CD14-positive monocyte (primary cell): ENCODE data around the gene KIRREL3. TPM values are rescaled to one million over a fixed set of nuclear protein-coding genes. Genes with fewer than 3 reads are reported as not detected.

ENCODE experiments used
- DNase-seq, 3 donors: peaks; one replicate each; pipeline ENCODE4 v3.0.0-alpha.2; 2011 to 2022
- H2AFZ ChIP-seq: 2 replicates; pipeline ENCODE4 v1.6.0; 2012; ENCODE audit warnings: mild to moderate bottlenecking, low read depth, low read length, inconsistent platforms; ENCODE audit not compliant: insufficient read depth, poor library complexity, severe bottlenecking
- H3K27ac ChIP-seq, 2 donors: 1 replicate in 1 of 2; 2 replicates in 1 of 2; pipeline ENCODE4 v1.5.1; 2012 to 2013; ENCODE audit warnings: low read length in 2 of 2, control low read depth in 1 of 2, inconsistent platforms in 1 of 2, low read depth in 1 of 2, mild to moderate bottlenecking in 1 of 2
- H3K27me3 ChIP-seq, 2 donors: one replicate each; pipeline versions ENCODE4 v1.6.0 to v1.6.1; 2011 to 2013; ENCODE audit warnings: low read length in 2 of 2; ENCODE audit not compliant: control insufficient read depth in 2 of 2, insufficient read depth in 2 of 2
- H3K36me3 ChIP-seq, 2 donors: replicated peaks in 1 of 2; 1 replicate in 1 of 2; 2 replicates in 1 of 2; pipeline versions ENCODE4 v1.5.1 to v1.6.1; 2012 to 2013; ENCODE audit warnings: low read length in 2 of 2, control low read depth in 1 of 2, inconsistent platforms in 1 of 2, mild to moderate bottlenecking in 1 of 2; ENCODE audit not compliant: insufficient read depth in 2 of 2, control insufficient read depth in 1 of 2
- H3K4me1 ChIP-seq, 2 donors: 1 replicate in 1 of 2; 2 replicates in 1 of 2; pipeline versions ENCODE4 v1.5.1 to v1.6.1; 2012 to 2013; ENCODE audit warnings: low read length in 2 of 2, control low read depth in 1 of 2, inconsistent platforms in 1 of 2, mild to moderate bottlenecking in 1 of 2, moderate library complexity in 1 of 2; ENCODE audit not compliant: insufficient read depth in 2 of 2, control insufficient read depth in 1 of 2
- H3K4me2 ChIP-seq: replicated peaks from 2 replicates; pipeline ENCODE3; 2012; ENCODE audit warnings: low read length, moderate library complexity, mild to moderate bottlenecking; ENCODE audit not compliant: poor library complexity, severe bottlenecking; ENCODE audit errors: extremely low read depth
- H3K4me3 ChIP-seq, 3 experiments: fragments of 200-600 bp in 1 of 3; sonication (generic) in 1 of 3; replicated peaks in 1 of 3; 1 replicate in 2 of 3; 2 replicates in 1 of 3; pipeline ENCODE4 v1.5.1; 2011 to 2013; ENCODE audit warnings: low read length in 3 of 3, mild to moderate bottlenecking in 3 of 3, control low read depth in 2 of 3, low read depth in 2 of 3, inconsistent platforms in 1 of 3, moderate library complexity in 1 of 3
- H3K79me2 ChIP-seq: 2 replicates; pipeline ENCODE4 v1.6.0; 2012; ENCODE audit warnings: mild to moderate bottlenecking, control low read depth, inconsistent platforms, low read length, moderate library complexity; ENCODE audit not compliant: insufficient read depth
- H3K9ac ChIP-seq: 2 replicates; pipeline ENCODE4 v1.6.0; 2017; ENCODE audit warnings: low read length, mild to moderate bottlenecking; ENCODE audit not compliant: insufficient read depth, poor library complexity, severe bottlenecking
- H3K9me3 ChIP-seq, 2 donors: replicated peaks in 1 of 2; 1 replicate in 1 of 2; 2 replicates in 1 of 2; pipeline versions ENCODE4 v1.5.1 to v1.6.1; 2012 to 2013; ENCODE audit warnings: low read length in 2 of 2, control low read depth in 1 of 2; ENCODE audit not compliant: control insufficient read depth in 1 of 2, insufficient read depth in 1 of 2
- H4K20me1 ChIP-seq: 2 replicates; pipeline ENCODE4 v1.6.0; 2012; ENCODE audit warnings: mild to moderate bottlenecking, low read length, control low read depth, moderate library complexity; ENCODE audit not compliant: insufficient read depth
- H3K27ac Mint-ChIP-seq, 7 donors: one replicate each; pipeline ENCODE4 v1.8.0; 2020; ENCODE audit warnings: mild to moderate bottlenecking in 7 of 7, mixed read lengths in 7 of 7, moderate library complexity in 6 of 7, inconsistent platforms in 2 of 7
- H3K27me3 Mint-ChIP-seq, 3 donors: one replicate each; pipeline ENCODE4 v1.8.0; 2021 to 2022; ENCODE audit warnings: low read depth in 3 of 3, mild to moderate bottlenecking in 3 of 3, mixed read lengths in 3 of 3, moderate library complexity in 3 of 3, inconsistent platforms in 1 of 3
- H3K36me3 Mint-ChIP-seq, 2 donors: one replicate each; pipeline ENCODE4 v1.8.0; 2020; ENCODE audit warnings: mixed read lengths in 2 of 2, inconsistent platforms in 1 of 2, mild to moderate bottlenecking in 1 of 2
- H3K4me1 Mint-ChIP-seq: one replicate; pipeline ENCODE4 v1.8.0; 2020; ENCODE audit warnings: mild to moderate bottlenecking, mixed read lengths
- H3K4me3 Mint-ChIP-seq, 2 donors: one replicate each; pipeline ENCODE4 v1.8.0; 2020; ENCODE audit warnings: mild to moderate bottlenecking in 2 of 2, mixed read lengths in 2 of 2, moderate library complexity in 1 of 2
- H3K9me3 Mint-ChIP-seq, 7 donors: one replicate each; pipeline ENCODE4 v1.8.0; 2020 to 2022; ENCODE audit warnings: mixed read lengths in 7 of 7, mild to moderate bottlenecking in 6 of 7, moderate library complexity in 6 of 7, inconsistent platforms in 2 of 7
- WGBS: methylation state at CpG from one replicate; pipeline ENCODE4 v1.1.5; 2013; ENCODE audit warnings: missing lambda C conversion rate; ENCODE audit not compliant: insufficient coverage; 5-methylcytosine and 5-hydroxymethylcytosine counted together
- intact Hi-C, 2 donors: fragments of 100-400 bp; cut with micrococcal nuclease; formaldehyde crosslinking; loops; one replicate each; pipeline versions ENCODE4 v1.15.0 to v1.15.1; 2023
- polyA plus RNA-seq, 3 donors: library from polyadenylated mRNA; depleted of rRNA in 1 of 3; unstranded in 2 of 3; stranded (reverse) in 1 of 3; fragments of 300-500 nt in 2 of 3; fragments of >200 nt in 1 of 3; fragmentation: Illumina TruSeq in 2 of 3; gene quantifications; 1 replicate in 2 of 3; 2 replicates in 1 of 3; pipeline ENCODE4 v1.2.3, GENCODE V29; 2012 to 2021
- TF ChIP-seq, protein P1 (sequence below): fragments of 200-600 bp; IDR thresholded peaks from one replicate; pipeline ENCODE4 v1.8.0; 2022; ENCODE audit warnings: antibody characterized with exemption, mild to moderate bottlenecking

KIRREL3 gene
- polyA plus RNA-seq, 3 donors: not detected

DNA sequence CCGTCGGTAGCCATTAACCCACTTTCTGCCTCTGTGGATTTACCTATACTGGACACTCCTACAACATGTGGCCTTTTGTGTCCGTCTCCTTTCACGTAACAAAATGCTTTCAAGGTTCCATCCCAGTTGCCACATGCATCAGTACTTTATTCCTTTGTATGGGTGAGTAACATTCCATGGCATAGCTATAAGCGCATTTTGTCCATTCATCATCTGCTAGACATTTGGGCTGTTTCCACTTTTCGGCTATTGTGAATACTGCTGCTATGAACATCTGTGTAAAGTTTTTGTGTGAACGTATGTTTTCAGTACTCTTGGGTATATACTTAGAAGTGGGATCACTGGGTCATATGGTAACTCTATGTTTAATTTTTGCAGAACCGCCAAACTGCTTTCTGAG lies 387.9 kb downstream of the KIRREL3 start:
- no peaks in the 10 kb centered on the region for H4K20me1 ChIP-seq
- H3K27ac ChIP-seq: no peak overlapping the region
- intact Hi-C loops: no loop called here
- H3K4me2 ChIP-seq: no peak overlapping the region
- H3K9ac ChIP-seq: no peak overlapping the region
- Mint-ChIP-seq H3K9me3 (peaks cover 0 to 2% (median 0%) of the 10 kb centered on the region in 7 donors), H3K27ac (no peak overlapping the region), H3K36me3 (no peaks in the 10 kb centered on the region), H3K4me1 (no peaks in the 10 kb centered on the region), H3K27me3 (peaks cover 0 to 14% (median 9%) of the 10 kb centered on the region in 3 donors), H3K4me3 (no peak overlapping the region)
- no peak for DNase-seq
- TF ChIP-seq, protein P1, sequence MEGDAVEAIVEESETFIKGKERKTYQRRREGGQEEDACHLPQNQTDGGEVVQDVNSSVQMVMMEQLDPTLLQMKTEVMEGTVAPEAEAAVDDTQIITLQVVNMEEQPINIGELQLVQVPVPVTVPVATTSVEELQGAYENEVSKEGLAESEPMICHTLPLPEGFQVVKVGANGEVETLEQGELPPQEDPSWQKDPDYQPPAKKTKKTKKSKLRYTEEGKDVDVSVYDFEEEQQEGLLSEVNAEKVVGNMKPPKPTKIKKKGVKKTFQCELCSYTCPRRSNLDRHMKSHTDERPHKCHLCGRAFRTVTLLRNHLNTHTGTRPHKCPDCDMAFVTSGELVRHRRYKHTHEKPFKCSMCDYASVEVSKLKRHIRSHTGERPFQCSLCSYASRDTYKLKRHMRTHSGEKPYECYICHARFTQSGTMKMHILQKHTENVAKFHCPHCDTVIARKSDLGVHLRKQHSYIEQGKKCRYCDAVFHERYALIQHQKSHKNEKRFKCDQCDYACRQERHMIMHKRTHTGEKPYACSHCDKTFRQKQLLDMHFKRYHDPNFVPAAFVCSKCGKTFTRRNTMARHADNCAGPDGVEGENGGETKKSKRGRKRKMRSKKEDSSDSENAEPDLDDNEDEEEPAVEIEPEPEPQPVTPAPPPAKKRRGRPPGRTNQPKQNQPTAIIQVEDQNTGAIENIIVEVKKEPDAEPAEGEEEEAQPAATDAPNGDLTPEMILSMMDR: no peak
- H3K79me2 ChIP-seq: no peaks in the 10 kb centered on the region
- H3K27me3 ChIP-seq: no peaks in the 10 kb centered on the region
- H3K4me1 ChIP-seq: no peaks in the 10 kb centered on the region
- no peak overlapping the region for H2AFZ ChIP-seq
- 89% methylated on average over 5 of the region's 8 CpGs for WGBS
- H3K4me3 ChIP-seq: no peak overlapping the region
- H3K36me3 ChIP-seq: no peaks in the 10 kb centered on the region
- no peaks in the 10 kb centered on the region for H3K9me3 ChIP-seq

DNA sequence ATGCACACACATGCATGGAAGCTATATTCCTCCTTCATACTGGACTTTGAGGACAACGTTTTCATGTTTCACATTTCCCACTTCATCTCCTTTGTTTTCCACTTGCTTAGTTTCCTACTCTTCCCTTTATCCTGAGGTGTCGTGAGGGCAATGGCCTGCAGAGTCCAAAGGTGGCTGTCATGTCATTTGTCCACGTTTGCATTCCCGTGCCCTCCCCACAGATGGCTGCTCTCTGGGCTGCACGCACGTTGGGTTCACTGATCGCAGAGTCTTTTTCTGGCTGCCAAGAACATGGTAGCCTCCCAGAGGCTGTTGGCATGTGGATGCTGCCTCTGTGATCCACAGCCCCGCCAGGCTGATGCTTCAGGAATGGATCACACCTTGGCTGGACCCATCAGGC lies 389.1 kb downstream of the KIRREL3 start:
- WGBS: 85% methylated on average over 8 of the region's 8 CpGs
- H3K4me3 ChIP-seq: no peak overlapping the region
- Mint-ChIP-seq H3K4me1 (no peaks in the 10 kb centered on the region), H3K27me3 (peaks cover 3 to 14% (median 10%) of the 10 kb centered on the region in 3 donors), H3K27ac (peak overlapping the region in 1 of 7 donors; percentile 5), H3K4me3 (no peak overlapping the region), H3K36me3 (no peaks in the 10 kb centered on the region), H3K9me3 (peaks cover 0 to 2% (median 0%) of the 10 kb centered on the region in 7 donors)
- no peaks in the 10 kb centered on the region for H3K36me3 ChIP-seq
- no peaks in the 10 kb centered on the region for H3K27me3 ChIP-seq
- intact Hi-C loops: no loop called here
- no peaks in the 10 kb centered on the region for H3K9me3 ChIP-seq
- H2AFZ ChIP-seq: no peak overlapping the region
- no peaks in the 10 kb centered on the region for H3K79me2 ChIP-seq
- no peak for DNase-seq
- H3K4me2 ChIP-seq: no peak overlapping the region
- no peak overlapping the region for H3K9ac ChIP-seq
- H3K4me1 ChIP-seq: no peaks in the 10 kb centered on the region
- H3K27ac ChIP-seq: no peak overlapping the region
- H4K20me1 ChIP-seq: no peaks in the 10 kb centered on the region
- TF ChIP-seq, protein P1: no peak
